Measurements from ENCODE around the gene KRTAP5-2. TPM values are rescaled to one million over a fixed set of nuclear protein-coding genes. Genes with fewer than 3 reads are reported as not detected.

KRTAP5-2 gene
- total RNA-seq, 4 donors from 2014 or later, result 1.7 to 12.0 (median 4.6) TPM; not detected in 1

DNA sequence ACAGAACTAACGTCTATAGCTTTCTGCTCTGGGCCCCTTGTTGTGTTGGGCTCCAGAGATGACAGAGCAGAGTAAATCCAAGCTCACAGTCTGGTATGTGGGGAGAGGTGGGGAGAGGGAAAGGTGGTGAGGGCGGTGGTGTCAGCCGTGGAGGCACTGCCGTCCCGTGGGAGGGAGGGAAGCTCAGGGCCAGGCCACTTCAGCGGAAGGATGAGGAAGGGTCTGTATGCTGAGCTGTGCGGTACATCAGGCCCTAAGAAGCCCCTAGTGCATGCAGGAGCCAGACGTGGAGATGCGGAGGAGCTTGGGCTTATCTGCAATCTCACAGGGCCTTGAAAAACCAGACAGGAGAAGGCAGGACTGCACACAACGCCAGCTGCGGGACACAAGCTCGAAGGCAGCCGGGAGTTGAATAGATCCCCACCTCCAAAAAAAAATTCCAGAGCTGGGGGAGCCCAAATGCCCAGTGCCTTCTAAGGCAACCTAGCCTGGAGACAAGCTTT is 33.0 kb upstream of the KRTAP5-2 start:
- TF ChIP-seq POLR2AphosphoS5 (IDR thresholded peaks at IDR 0.05) (no peak), POLR2A (IDR thresholded peaks at IDR 0.05) (no peak), EP300 (IDR thresholded peaks at IDR 0.05) (no peak)
- TF ChIP-seq, protein P1, sequence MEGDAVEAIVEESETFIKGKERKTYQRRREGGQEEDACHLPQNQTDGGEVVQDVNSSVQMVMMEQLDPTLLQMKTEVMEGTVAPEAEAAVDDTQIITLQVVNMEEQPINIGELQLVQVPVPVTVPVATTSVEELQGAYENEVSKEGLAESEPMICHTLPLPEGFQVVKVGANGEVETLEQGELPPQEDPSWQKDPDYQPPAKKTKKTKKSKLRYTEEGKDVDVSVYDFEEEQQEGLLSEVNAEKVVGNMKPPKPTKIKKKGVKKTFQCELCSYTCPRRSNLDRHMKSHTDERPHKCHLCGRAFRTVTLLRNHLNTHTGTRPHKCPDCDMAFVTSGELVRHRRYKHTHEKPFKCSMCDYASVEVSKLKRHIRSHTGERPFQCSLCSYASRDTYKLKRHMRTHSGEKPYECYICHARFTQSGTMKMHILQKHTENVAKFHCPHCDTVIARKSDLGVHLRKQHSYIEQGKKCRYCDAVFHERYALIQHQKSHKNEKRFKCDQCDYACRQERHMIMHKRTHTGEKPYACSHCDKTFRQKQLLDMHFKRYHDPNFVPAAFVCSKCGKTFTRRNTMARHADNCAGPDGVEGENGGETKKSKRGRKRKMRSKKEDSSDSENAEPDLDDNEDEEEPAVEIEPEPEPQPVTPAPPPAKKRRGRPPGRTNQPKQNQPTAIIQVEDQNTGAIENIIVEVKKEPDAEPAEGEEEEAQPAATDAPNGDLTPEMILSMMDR (IDR thresholded peaks at IDR 0.05), result no peak
- Histone ChIP-seq H3K36me3 (no peaks in the 10 kb centered on the region), H3K27ac (no peak overlapping the region), H3K4me3 (no peak overlapping the region), H3K4me1 (no peaks in the 10 kb centered on the region), H3K9me3 (no peaks in the 10 kb centered on the region), H3K27me3 (peaks cover 62% of the 10 kb centered on the region)
- DNase-seq (ENCODE audit: low spot score in 2 of 2), result no peak
- 72% methylated on average over 13 of the region's 13 CpGs for WGBS

- 63% methylated on average over 2 of the region's 2 CpGs for WGBS
- DNase-seq (ENCODE audit: low spot score in 2 of 2), result no peak
- H3K27ac ChIP-seq, result no peak overlapping the region
- peaks cover 55% of the 10 kb centered on the region for H3K27me3 ChIP-seq
- H3K4me3 ChIP-seq, result no peak overlapping the region
- no peaks in the 10 kb centered on the region for H3K36me3 ChIP-seq
- H3K4me1 ChIP-seq, result no peaks in the 10 kb centered on the region
- no peaks in the 10 kb centered on the region for H3K9me3 ChIP-seq
- TF ChIP-seq, protein P1 (IDR thresholded peaks at IDR 0.05), result no peak
- TF ChIP-seq EP300 (IDR thresholded peaks at IDR 0.05), result no peak
Observed at GRCh38 chr11:1630271-1630670, 32.2 kb upstream of the KRTAP5-2 start.

- WGBS, result 69% methylated on average over 14 of the region's 26 CpGs
- Histone ChIP-seq H3K4me3 (no peak within 1 kb of the TSS), H3K27ac (no peak within 1 kb of the TSS), H3K9me3 (no peaks in the 10 kb centered on the region), H3K36me3 (no peaks in the 10 kb centered on the region), H3K27me3 (peaks cover 56% of the 10 kb centered on the region), H3K4me1 (no peaks in the 10 kb centered on the region)
- TF ChIP-seq POLR2A (IDR thresholded peaks at IDR 0.05), result no peak
- TF ChIP-seq EP300 (IDR thresholded peaks at IDR 0.05), result no peak
- TF ChIP-seq POLR2AphosphoS5 (IDR thresholded peaks at IDR 0.05), result no peak
- TF ChIP-seq, protein P1 (IDR thresholded peaks at IDR 0.05), result no peak
- DNase-seq (ENCODE audit: low spot score in 2 of 2), result no peak
Observed at GRCh38 chr11:1629326-1630185, 31.5 kb upstream of the KRTAP5-2 start, which contains the start of gene KRTAP5-5. KRTAP5-5 (plus strand) TSS chr11:1629775; CDS start chr11:1629841, 66 bp downstream.

DNA sequence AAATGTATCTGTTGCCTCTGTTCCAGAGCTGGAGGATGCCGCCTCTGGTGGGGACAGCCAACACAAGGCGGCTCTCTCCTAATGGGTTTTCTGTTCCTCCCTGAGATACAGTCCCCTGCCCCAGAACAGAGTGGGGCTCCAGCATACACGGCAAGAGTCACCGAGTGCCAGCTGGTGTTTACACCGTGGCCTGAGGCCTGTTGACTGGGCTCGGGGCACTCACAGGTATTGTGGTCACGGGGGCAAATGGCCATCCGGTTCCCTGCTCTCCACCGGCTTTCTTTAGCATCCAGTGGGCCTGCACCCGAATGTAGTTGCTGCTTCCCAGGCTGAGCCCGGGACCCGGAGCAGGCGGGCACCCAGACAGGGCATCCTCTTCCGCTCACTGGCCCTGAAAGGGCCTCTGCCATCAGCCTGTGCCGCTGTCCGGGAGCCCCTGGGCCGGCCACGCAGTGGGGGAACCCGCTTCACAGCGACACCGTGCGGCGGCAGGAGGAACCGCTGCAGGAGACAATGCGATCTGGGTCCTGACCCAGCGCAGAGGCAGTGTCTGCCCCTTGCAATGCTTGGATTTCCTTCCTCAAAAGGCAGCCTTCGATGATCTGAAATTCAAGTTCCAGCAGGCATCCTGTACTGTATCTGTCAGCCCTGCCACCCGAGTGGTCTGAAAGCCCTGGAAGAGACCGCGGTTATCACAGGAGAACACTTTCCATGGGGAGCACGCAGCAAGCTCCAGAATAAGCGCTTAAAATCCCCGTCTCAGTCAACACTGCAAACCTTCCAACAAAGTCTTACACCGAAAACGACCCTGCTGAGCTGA is 30.6 kb upstream of the KRTAP5-2 start:
- WGBS, result 32% methylated on average over 21 of the region's 35 CpGs
- Histone ChIP-seq H3K9me3 (no peaks in the 10 kb centered on the region), H3K27ac (no peak overlapping the region), H3K4me3 (no peak overlapping the region), H3K4me1 (no peaks in the 10 kb centered on the region), H3K36me3 (no peaks in the 10 kb centered on the region), H3K27me3 (peaks cover 52% of the 10 kb centered on the region)
- TF ChIP-seq, protein P1 (IDR thresholded peaks at IDR 0.05), result peak; percentile 44 to 96
- no peak for TF ChIP-seq POLR2AphosphoS5 (IDR thresholded peaks at IDR 0.05)
- no peak for DNase-seq (ENCODE audit: low spot score in 2 of 2)

DNA sequence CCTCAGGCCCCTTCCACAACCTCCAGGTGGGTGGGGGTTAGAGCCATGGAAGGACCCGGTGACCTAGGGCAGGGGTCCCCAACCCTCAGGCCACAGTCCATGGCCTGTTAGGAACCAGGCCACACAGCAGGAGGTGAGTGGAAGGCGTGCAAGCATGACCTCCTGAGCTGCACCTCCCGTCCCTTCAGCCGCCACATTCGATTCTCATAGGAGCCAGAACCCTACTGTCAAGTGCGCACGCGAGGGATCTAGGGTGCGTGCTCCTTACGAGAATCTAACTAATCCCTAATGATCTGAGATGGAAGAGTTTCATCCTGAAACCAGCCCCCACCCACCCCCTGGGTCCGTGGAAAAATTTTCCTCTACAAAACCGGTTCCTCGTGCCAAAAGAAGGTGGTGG is 27.4 kb upstream of the KRTAP5-2 start:
- no peak overlapping the region for H3K27ac ChIP-seq
- peaks cover 36% of the 10 kb centered on the region for H3K27me3 ChIP-seq
- H3K36me3 ChIP-seq, result no peaks in the 10 kb centered on the region
- TF ChIP-seq, protein P1 (IDR thresholded peaks at IDR 0.05), result no peak
- TF ChIP-seq POLR2AphosphoS5 (IDR thresholded peaks at IDR 0.05), result no peak
- no peak for TF ChIP-seq EP300 (IDR thresholded peaks at IDR 0.05)
- TF ChIP-seq POLR2A (IDR thresholded peaks at IDR 0.05), result no peak
- H3K9me3 ChIP-seq, result no peaks in the 10 kb centered on the region
- H3K4me3 ChIP-seq, result no peak overlapping the region
- no peak for DNase-seq (ENCODE audit: low spot score in 2 of 2)
- no peaks in the 10 kb centered on the region for H3K4me1 ChIP-seq
- 81% methylated on average over 12 of the region's 13 CpGs for WGBS

Data from suprapubic skin (tissue), 4 donors.